GM12874 (cell line): ENCODE measurements around the gene ATP13A5.

Source experiments
- TF ChIP-seq, protein P1 (sequence below): IDR thresholded peaks from 2 replicates; pipeline ENCODE4 v1.5.1; 2011; ENCODE audit warnings: low read depth, mild to moderate bottlenecking, control low read depth, low read length, moderate library complexity; ENCODE audit not compliant: insufficient read depth

Gene ATP13A5

DNA sequence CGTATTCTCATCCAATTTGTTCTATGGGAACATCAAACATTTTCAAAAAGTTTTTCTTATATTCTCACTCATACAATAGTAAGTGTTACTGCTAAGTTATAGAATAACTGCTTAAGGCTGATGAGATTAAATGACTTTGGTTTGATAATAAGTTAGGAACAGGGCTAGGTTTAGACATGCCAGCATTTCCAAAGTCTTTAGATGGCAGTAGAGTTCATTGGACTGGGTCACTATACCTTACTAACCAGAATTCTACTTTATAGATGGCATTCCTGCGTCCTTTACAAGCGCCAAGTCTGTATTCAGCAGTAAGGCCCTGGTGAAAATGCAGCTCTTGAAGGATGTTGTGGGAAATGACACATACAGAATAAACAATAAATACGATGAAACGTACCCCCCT lies 115.8 kb downstream of the ATP13A5 start:
- TF ChIP-seq, protein P1, sequence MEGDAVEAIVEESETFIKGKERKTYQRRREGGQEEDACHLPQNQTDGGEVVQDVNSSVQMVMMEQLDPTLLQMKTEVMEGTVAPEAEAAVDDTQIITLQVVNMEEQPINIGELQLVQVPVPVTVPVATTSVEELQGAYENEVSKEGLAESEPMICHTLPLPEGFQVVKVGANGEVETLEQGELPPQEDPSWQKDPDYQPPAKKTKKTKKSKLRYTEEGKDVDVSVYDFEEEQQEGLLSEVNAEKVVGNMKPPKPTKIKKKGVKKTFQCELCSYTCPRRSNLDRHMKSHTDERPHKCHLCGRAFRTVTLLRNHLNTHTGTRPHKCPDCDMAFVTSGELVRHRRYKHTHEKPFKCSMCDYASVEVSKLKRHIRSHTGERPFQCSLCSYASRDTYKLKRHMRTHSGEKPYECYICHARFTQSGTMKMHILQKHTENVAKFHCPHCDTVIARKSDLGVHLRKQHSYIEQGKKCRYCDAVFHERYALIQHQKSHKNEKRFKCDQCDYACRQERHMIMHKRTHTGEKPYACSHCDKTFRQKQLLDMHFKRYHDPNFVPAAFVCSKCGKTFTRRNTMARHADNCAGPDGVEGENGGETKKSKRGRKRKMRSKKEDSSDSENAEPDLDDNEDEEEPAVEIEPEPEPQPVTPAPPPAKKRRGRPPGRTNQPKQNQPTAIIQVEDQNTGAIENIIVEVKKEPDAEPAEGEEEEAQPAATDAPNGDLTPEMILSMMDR, result no peak

DNA sequence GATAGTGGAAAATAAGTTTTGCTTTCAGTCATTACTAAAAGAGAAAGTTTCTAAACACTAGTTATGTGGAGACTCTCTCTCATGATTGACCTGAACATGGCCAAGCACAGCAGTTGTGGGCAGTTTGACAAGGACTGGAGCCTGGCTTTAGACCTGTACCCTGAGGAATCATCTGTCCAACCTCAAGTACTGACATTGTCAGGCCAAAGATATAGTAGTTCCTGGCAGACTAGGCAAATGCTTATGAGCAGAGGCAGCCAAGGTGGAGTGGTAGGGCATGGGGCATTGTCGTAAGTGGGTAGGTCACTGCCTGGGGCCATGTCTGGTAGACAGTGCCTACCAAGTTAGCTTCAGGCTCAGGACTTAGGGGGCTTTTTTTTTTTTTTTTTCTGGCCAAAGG lies 116.6 kb downstream of the ATP13A5 start:
- TF ChIP-seq, protein P1, result no peak

- TF ChIP-seq, protein P1, result no peak
Measured at GRCh38 chr3:193253986-193254660, 124.4 kb downstream of the ATP13A5 start.

DNA sequence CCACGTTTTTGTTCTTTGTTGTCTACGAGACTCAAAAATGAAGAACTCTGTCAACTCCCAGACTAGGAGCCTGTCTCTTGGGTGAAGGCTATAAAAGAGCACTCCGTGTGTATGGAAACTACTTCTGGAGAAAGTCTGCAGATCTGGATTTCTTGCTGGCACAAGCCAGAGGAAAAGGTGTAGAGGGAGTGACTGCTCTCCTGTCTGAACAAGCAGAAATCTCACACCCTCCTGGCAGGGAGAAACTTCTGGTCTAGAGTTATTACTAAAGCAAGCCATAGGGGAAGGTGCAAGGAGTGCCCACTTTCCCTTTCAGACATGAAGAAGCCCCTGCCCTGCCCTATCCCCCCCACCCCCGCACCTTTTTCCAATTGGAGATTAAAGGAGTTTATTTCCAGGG lies 128.1 kb downstream of the ATP13A5 start:
- TF ChIP-seq, protein P1, result no peak

- TF ChIP-seq, protein P1, result no peak
Measured at GRCh38 chr3:193248848-193249468, 129.6 kb downstream of the ATP13A5 start.

- TF ChIP-seq, protein P1, result no peak
Measured at GRCh38 chr3:193243571-193243970, 135.0 kb downstream of the ATP13A5 start.

DNA sequence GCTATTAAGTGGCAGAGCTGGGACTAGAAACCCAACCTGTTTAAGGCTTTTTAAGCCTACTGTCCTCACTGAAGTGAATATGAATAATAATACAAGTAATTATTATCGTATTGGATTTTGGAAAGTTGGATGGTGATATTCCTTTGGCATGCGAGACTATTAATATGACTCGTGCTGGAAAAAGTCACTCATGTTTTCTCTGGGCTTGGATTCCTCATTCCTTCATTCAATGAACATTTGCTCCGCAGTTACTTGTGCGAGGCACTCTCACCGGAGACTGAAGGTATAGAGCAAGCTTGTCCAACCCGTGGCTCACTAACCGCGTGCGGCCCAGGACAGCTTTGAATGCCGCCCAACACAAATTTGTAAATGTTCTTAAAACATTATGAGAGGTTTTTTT lies 136.8 kb downstream of the ATP13A5 start:
- TF ChIP-seq, protein P1, result no peak
